Measurements from ENCODE around the gene KRTAP5-7.

The KRTAP5-7 gene

GRCh38 chr11:71483692-71484091 is 43.4 kb upstream of the KRTAP5-7 start:
- TF ChIP-seq CTCF (IDR thresholded peaks at IDR 0.05; ENCODE audit: insufficient read depth, low read length, poor library complexity, severe bottlenecking): no peak
- Histone ChIP-seq H2AFZ (ENCODE audit: low read depth, low read length, severe bottlenecking) (no peak overlapping the region), H3K9me3 (ENCODE audit: insufficient read depth, low read length) (no peaks in the 10 kb centered on the region), H3K27me3 (ENCODE audit: low read length) (no peaks in the 10 kb centered on the region), H4K20me1 (ENCODE audit: low read depth, low read length) (no peaks in the 10 kb centered on the region), H3K9me2 (replicated peaks; ENCODE audit: insufficient read depth, low read length) (no peaks in the 10 kb centered on the region), H3F3A (ENCODE audit: insufficient read depth) (no peaks in the 10 kb centered on the region), H3K27ac (ENCODE audit: low read depth, low read length) (no peak overlapping the region), H3K79me2 (ENCODE audit: insufficient read depth, low read length) (no peaks in the 10 kb centered on the region), H3K36me3 (ENCODE audit: low read length) (no peaks in the 10 kb centered on the region), H3K4me3 (ENCODE audit: insufficient read depth, low read length, poor library complexity, severe bottlenecking) (no peak overlapping the region), H3K4me2 (ENCODE audit: low read depth, low read length, poor library complexity, severe bottlenecking) (no peak overlapping the region), H3K9ac (ENCODE audit: low read length) (no peak overlapping the region)

GRCh38 chr11:71484248-71485062 is 42.6 kb upstream of the KRTAP5-7 start:
- H4K20me1 ChIP-seq (ENCODE audit: low read depth, low read length): no peaks in the 10 kb centered on the region
- no peaks in the 10 kb centered on the region for H3K36me3 ChIP-seq (ENCODE audit: low read length)
- no peaks in the 10 kb centered on the region for H3K9me2 ChIP-seq (replicated peaks; ENCODE audit: insufficient read depth, low read length)
- no peak overlapping the region for H3K4me3 ChIP-seq (ENCODE audit: insufficient read depth, low read length, poor library complexity, severe bottlenecking)
- no peak overlapping the region for H3K9ac ChIP-seq (ENCODE audit: low read length)
- no peaks in the 10 kb centered on the region for H3K27me3 ChIP-seq (ENCODE audit: low read length)
- H3K9me3 ChIP-seq (ENCODE audit: insufficient read depth, low read length): no peaks in the 10 kb centered on the region
- no peaks in the 10 kb centered on the region for H3F3A ChIP-seq (ENCODE audit: insufficient read depth)
- no peaks in the 10 kb centered on the region for H3K79me2 ChIP-seq (ENCODE audit: insufficient read depth, low read length)
- no peak overlapping the region for H2AFZ ChIP-seq (ENCODE audit: low read depth, low read length, severe bottlenecking)
- TF ChIP-seq CTCF (IDR thresholded peaks at IDR 0.05; ENCODE audit: insufficient read depth, low read length, poor library complexity, severe bottlenecking) (no peak), EZH2phosphoT487 (conservative IDR thresholded peaks at IDR 0.05; ENCODE audit: low read length) (no peak)
- no peak overlapping the region for H3K4me2 ChIP-seq (ENCODE audit: low read depth, low read length, poor library complexity, severe bottlenecking)
- no peak overlapping the region for H3K27ac ChIP-seq (ENCODE audit: low read depth, low read length)

GRCh38 chr11:71485063-71485399 is 42.0 kb upstream of the KRTAP5-7 start:
- no peak overlapping the region for H3K4me2 ChIP-seq (ENCODE audit: low read depth, low read length, poor library complexity, severe bottlenecking)
- no peaks in the 10 kb centered on the region for H3K79me2 ChIP-seq (ENCODE audit: insufficient read depth, low read length)
- no peak overlapping the region for H3K4me3 ChIP-seq (ENCODE audit: insufficient read depth, low read length, poor library complexity, severe bottlenecking)
- no peak overlapping the region for H3K27ac ChIP-seq (ENCODE audit: low read depth, low read length)
- H3K36me3 ChIP-seq (ENCODE audit: low read length): no peaks in the 10 kb centered on the region
- H3K27me3 ChIP-seq (ENCODE audit: low read length): no peaks in the 10 kb centered on the region
- no peak overlapping the region for H3K9ac ChIP-seq (ENCODE audit: low read length)
- H4K20me1 ChIP-seq (ENCODE audit: low read depth, low read length): no peaks in the 10 kb centered on the region
- H3F3A ChIP-seq (ENCODE audit: insufficient read depth): no peaks in the 10 kb centered on the region
- TF ChIP-seq EZH2phosphoT487 (conservative IDR thresholded peaks at IDR 0.05; ENCODE audit: low read length): no peak
- no peak for TF ChIP-seq CTCF (IDR thresholded peaks at IDR 0.05; ENCODE audit: insufficient read depth, low read length, poor library complexity, severe bottlenecking)
- H3K9me2 ChIP-seq (replicated peaks; ENCODE audit: insufficient read depth, low read length): no peaks in the 10 kb centered on the region
- H3K9me3 ChIP-seq (ENCODE audit: insufficient read depth, low read length): no peaks in the 10 kb centered on the region
- H2AFZ ChIP-seq (ENCODE audit: low read depth, low read length, severe bottlenecking): no peak overlapping the region
